GM23338 (cell line): Measurements from ENCODE around the gene CENPT. TPM values are rescaled to one million over a fixed set of nuclear protein-coding genes. Genes with fewer than 3 reads are reported as not detected.

Experiments
- ATAC-seq: fragments of 200-7000 bp; cut with Tn5 transposase; 3 replicates; pipeline ENCODE4 v1.9.1; 2020
- DNase-seq: peaks from one replicate; pipeline ENCODE4 v3.0.0-alpha.2; 2015; ENCODE audit warnings: low spot score
- H2AFZ ChIP-seq: fragments of 200-600 bp; sonication (generic); 2 replicates; pipeline ENCODE4 v1.8.0; 2016; ENCODE audit warnings: antibody characterized with exemption, mild to moderate bottlenecking, moderate library complexity
- H3F3A ChIP-seq: fragments of 200-600 bp; sonication (generic); replicated peaks from 2 replicates; pipeline ENCODE4 v1.8.0; 2017; ENCODE audit warnings: antibody characterized with exemption, mixed run types, low read depth
- H3K27ac ChIP-seq: fragments of 200-600 bp; sonication (generic); 2 replicates; pipeline ENCODE4 v1.6.1; 2016; ENCODE audit warnings: low read depth
- H3K27me3 ChIP-seq: fragments of 200-600 bp; sonication (generic); 2 replicates; pipeline ENCODE4 v1.8.0; 2016; ENCODE audit warnings: mild to moderate bottlenecking, mixed run types, moderate library complexity; ENCODE audit not compliant: insufficient read depth
- H3K36me3 ChIP-seq: fragments of 200-600 bp; sonication (generic); 2 replicates; pipeline ENCODE4 v1.8.0; 2016; ENCODE audit warnings: mild to moderate bottlenecking; ENCODE audit not compliant: insufficient read depth
- H3K4me1 ChIP-seq: fragments of 200-600 bp; sonication (generic); 2 replicates; pipeline ENCODE4 v1.8.0; 2016; ENCODE audit warnings: mild to moderate bottlenecking, moderate library complexity; ENCODE audit not compliant: insufficient read depth
- H3K4me2 ChIP-seq: fragments of 200-600 bp; sonication (generic); 2 replicates; pipeline ENCODE4 v1.7.1; 2017; ENCODE audit warnings: mixed run types
- H3K4me3 ChIP-seq: fragments of 200-600 bp; sonication (generic); 2 replicates; pipeline ENCODE4 v1.6.1; 2016; ENCODE audit warnings: mixed run types
- H3K79me2 ChIP-seq: fragments of 200-600 bp; sonication (generic); replicated peaks from 2 replicates; pipeline ENCODE4 v1.8.0; 2017; ENCODE audit warnings: mild to moderate bottlenecking; ENCODE audit not compliant: insufficient read depth
- H3K9me2 ChIP-seq: fragments of 200-600 bp; sonication (generic); 2 replicates; pipeline ENCODE4 v1.8.0; 2017; ENCODE audit not compliant: insufficient read depth
- H4K20me1 ChIP-seq: fragments of 200-600 bp; sonication (generic); replicated peaks from 2 replicates; pipeline ENCODE4 v1.8.0; 2017; ENCODE audit warnings: mild to moderate bottlenecking; ENCODE audit not compliant: insufficient read depth
- H3K27ac Mint-ChIP-seq: 2 replicates; pipeline ENCODE4 v1.8.0; 2020; ENCODE audit warnings: inconsistent platforms, mild to moderate bottlenecking, moderate library complexity, mixed read lengths
- H3K27me3 Mint-ChIP-seq: 3 replicates; pipeline ENCODE4 v1.8.0; 2022; ENCODE audit warnings: low read depth, mild to moderate bottlenecking, moderate library complexity, mixed read lengths, inconsistent platforms; ENCODE audit not compliant: insufficient read depth, poor library complexity
- H3K36me3 Mint-ChIP-seq: 3 replicates; pipeline ENCODE4 v1.8.0; 2021; ENCODE audit warnings: low read depth, mild to moderate bottlenecking, inconsistent platforms, moderate library complexity, mixed read lengths
- H3K4me1 Mint-ChIP-seq: 3 replicates; pipeline ENCODE4 v1.8.0; 2020; ENCODE audit warnings: mild to moderate bottlenecking, inconsistent platforms, mixed read lengths
- H3K4me3 Mint-ChIP-seq: 3 replicates; pipeline ENCODE4 v1.8.0; 2021; ENCODE audit warnings: moderate library complexity, mild to moderate bottlenecking, inconsistent platforms, mixed read lengths
- H3K9me3 Mint-ChIP-seq: 3 replicates; pipeline ENCODE4 v1.8.0; 2020; ENCODE audit warnings: moderate library complexity, mild to moderate bottlenecking, inconsistent platforms, mixed read lengths
- CREB1 ChIP-seq: fragments of 250-450 bp; sonication (Bioruptor Pico); IDR thresholded peaks from 2 replicates; pipeline ENCODE4 v1.5.0; 2020; ENCODE audit warnings: low read depth, mild to moderate bottlenecking, moderate library complexity
- CTCF ChIP-seq, 2 experiments: fragments of 200-600 bp in 1 of 2; sonication (generic) in 1 of 2; conservative IDR thresholded peaks; 2 replicates each; pipeline versions ENCODE4 v1.5.1 to v1.6.1; 2016 to 2017; ENCODE audit warnings: antibody characterized with exemption in 2 of 2, low read depth in 2 of 2, mild to moderate bottlenecking in 2 of 2, moderate library complexity in 1 of 2
- ETS1 ChIP-seq: IDR thresholded peaks from 2 replicates; pipeline ENCODE4 v1.6.1; 2016; ENCODE audit warnings: antibody characterized with exemption
- EZH2 ChIP-seq: fragments of 200-600 bp; sonication (generic); IDR thresholded peaks from one replicate; pipeline ENCODE4 v1.8.0; 2017; ENCODE audit warnings: antibody characterized with exemption, mild to moderate bottlenecking, low read depth; ENCODE audit not compliant: unreplicated experiment
- EZH2phosphoT487 ChIP-seq: fragments of 200-600 bp; sonication (generic); IDR thresholded peaks from one replicate; pipeline ENCODE4 v1.8.1; 2018; ENCODE audit warnings: antibody characterized with exemption; ENCODE audit not compliant: unreplicated experiment
- JUNB ChIP-seq: IDR thresholded peaks from one replicate; pipeline ENCODE4 v1.6.1; 2016; ENCODE audit warnings: antibody characterized with exemption; ENCODE audit not compliant: unreplicated experiment
- NANOG ChIP-seq: IDR thresholded peaks from 2 replicates; pipeline ENCODE4 v1.6.1; 2016; ENCODE audit warnings: antibody characterized with exemption, borderline replicate concordance
- POLR2AphosphoS5 ChIP-seq: IDR thresholded peaks from 2 replicates; pipeline ENCODE4 v1.6.1; 2016; ENCODE audit warnings: antibody characterized with exemption, low read depth
- REST ChIP-seq: IDR thresholded peaks from one replicate; pipeline ENCODE4 v1.6.1; 2018; ENCODE audit warnings: antibody characterized with exemption; ENCODE audit not compliant: unreplicated experiment
- STAT1 ChIP-seq: IDR thresholded peaks from one replicate; pipeline ENCODE4 v1.6.1; 2016; ENCODE audit warnings: antibody characterized with exemption; ENCODE audit not compliant: unreplicated experiment
- ZNF114 ChIP-seq: fragments of 250-450 bp; sonication (Bioruptor Pico); IDR thresholded peaks from 2 replicates; pipeline ENCODE4 v1.5.0; 2020; ENCODE audit warnings: mild to moderate bottlenecking, moderate library complexity
- ZNF331 ChIP-seq: fragments of 250-450 bp; sonication (Bioruptor Pico); IDR thresholded peaks from 2 replicates; pipeline ENCODE4 v1.5.0; 2020; ENCODE audit warnings: low read depth, mild to moderate bottlenecking, moderate library complexity
- ZNF462 ChIP-seq: fragments of 250-450 bp; sonication (Bioruptor Pico); IDR thresholded peaks from 2 replicates; pipeline ENCODE4 v1.5.0; 2020; ENCODE audit warnings: mild to moderate bottlenecking, moderate library complexity
- polyA plus RNA-seq: library from polyadenylated mRNA; unstranded; fragments of >200 nt; fragmentation: Nextera tagmentation; extraction: Ambion mirVana; gene quantifications from 2 replicates; pipeline ENCODE4 v1.2.1, GENCODE V29; 2016
- total RNA-seq: library from RNA; depleted of rRNA; stranded (reverse); fragments of >200 nt; shearing (Covaris generic); gene quantifications from 2 replicates; pipeline ENCODE4 v1.2.3, GENCODE V29; 2014

Gene CENPT
- total and polyA plus RNA-seq, 2 experiments from 2014 or later = 55.4 to 63.8 TPM

- Histone ChIP-seq H3K27me3 (no peaks in the 10 kb centered on the region), H3F3A (peaks cover 6% of the 10 kb centered on the region; the same call in 1 of the 2 replicates), H3K4me2 (no peak overlapping the region), H3K9me2 (no peaks in the 10 kb centered on the region), H3K79me2 (no peaks in the 10 kb centered on the region), H3K4me3 (no peak overlapping the region), H3K4me1 (no peaks in the 10 kb centered on the region; the same call in 1 of the 2 replicates), H3K27ac (no peak overlapping the region), H4K20me1 (no peaks in the 10 kb centered on the region), H2AFZ (no peak overlapping the region), H3K36me3 (no peaks in the 10 kb centered on the region)
- DNase-seq (no peak), ATAC-seq (no peak)
- TF ChIP-seq ETS1 = no peak
- no peak for TF ChIP-seq CREB1 (CRISPR knock-in tag)
- TF ChIP-seq ZNF331 (CRISPR knock-in tag) = no peak
- TF ChIP-seq REST = no peak
- no peak for TF ChIP-seq ZNF462 (CRISPR knock-in tag)
- TF ChIP-seq POLR2AphosphoS5 = no peak
- no peak for TF ChIP-seq JUNB
- TF ChIP-seq ZNF114 (CRISPR knock-in tag) = no peak
- TF ChIP-seq NANOG = no peak
- TF ChIP-seq CTCF (conservative IDR thresholded peaks at IDR 0.05; ENCODE audit: low read depth in 2 of 2) = no peak
- no peak for TF ChIP-seq EZH2phosphoT487
- TF ChIP-seq EZH2 = no peak
- no peak for TF ChIP-seq STAT1
- peaks cover 4% of the 10 kb centered on the region; the same call in 1 of the 3 replicates for H3K9me3 Mint-ChIP-seq
- H3K4me1 Mint-ChIP-seq = no peaks in the 10 kb centered on the region
- peaks cover 6% of the 10 kb centered on the region for H3K27me3 Mint-ChIP-seq
- no peaks in the 10 kb centered on the region for H3K36me3 Mint-ChIP-seq
- no peak overlapping the region for H3K4me3 Mint-ChIP-seq
- H3K27ac Mint-ChIP-seq = no peak overlapping the region
These were observed 35.6 kb downstream of the CENPT start for GRCh38 chr16:67811899-67812298.
